Body of pancreas (tissue), 4 donors: ENCODE data around the gene POLR2H. TPM values are rescaled to one million over a fixed set of nuclear protein-coding genes. Genes with fewer than 3 reads are reported as not detected.

Source experiments
- ATAC-seq: fragments of 150-250 bp; one replicate; pipeline ENCODE4 v1.9.1; 2016
- DNase-seq, 4 donors: peaks; one replicate each; pipeline ENCODE4 v3.0.0-alpha.2; 2019
- H3K27ac ChIP-seq, 4 donors: fragments of 200-600 bp; sonication (generic); 1 replicate in 3 of 4; 2 replicates in 1 of 4; pipeline versions ENCODE4 v1.5.1 to v1.6.1; 2016 to 2019; ENCODE audit warnings: mild to moderate bottlenecking in 1 of 4, mixed read lengths in 1 of 4, moderate library complexity in 1 of 4
- H3K27me3 ChIP-seq, 2 donors: fragments of 200-600 bp; sonication (generic); one replicate each; pipeline ENCODE4 v1.6.0; 2016; ENCODE audit warnings: mild to moderate bottlenecking in 1 of 2
- H3K36me3 ChIP-seq, 2 donors: fragments of 200-600 bp; sonication (generic); replicated peaks in 1 of 2; 2 replicates each; pipeline ENCODE4 v1.5.1; 2016; ENCODE audit warnings: low read depth in 2 of 2; ENCODE audit not compliant: insufficient read depth in 1 of 2
- H3K4me1 ChIP-seq: fragments of 200-600 bp; sonication (generic); one replicate; pipeline ENCODE4 v1.6.0; 2016
- H3K4me3 ChIP-seq, 2 donors: fragments of 200-600 bp; sonication (generic); 1 replicate in 1 of 2; 2 replicates in 1 of 2; pipeline ENCODE4 v1.5.1; 2016 to 2019
- H3K9me3 ChIP-seq, 3 donors: fragments of 200-600 bp; sonication (generic); 1 replicate in 2 of 3; 2 replicates in 1 of 3; pipeline ENCODE4 v1.5.1; 2016
- CTCF ChIP-seq, 7 experiments: fragments of 450-650 bp in 4 of 7; fragments of 200-600 bp in 3 of 7; sonication (generic) in 3 of 7; IDR thresholded peaks; one replicate each; pipeline ENCODE4 v1.5.1; 2016 to 2019; ENCODE audit warnings: antibody characterized with exemption in 7 of 7
- POLR2A ChIP-seq, 3 donors: fragments of 450-650 bp; IDR thresholded peaks; one replicate each; pipeline ENCODE4 v1.6.1; 2016; ENCODE audit warnings: antibody characterized with exemption in 3 of 3, mild to moderate bottlenecking in 2 of 3
- WGBS, 2 donors: methylation state at CpG; one replicate each; pipeline ENCODE4 v1.1.5; 2017; 5-methylcytosine and 5-hydroxymethylcytosine counted together
- intact Hi-C: fragments of 100-400 bp; cut with DNase I; formaldehyde crosslinking; loops from one replicate; pipeline ENCODE4 v1.15.1; 2023
- total RNA-seq, 2 donors: library from RNA; depleted of rRNA; stranded (reverse); fragments of >200 nt; gene quantifications; one replicate each; pipeline ENCODE4 v1.1.0, GENCODE V29; 2016

The POLR2H gene
- total RNA-seq, 2 donors from 2014 or later = 32.4 to 137 TPM

- Histone ChIP-seq H3K4me3 (no peak overlapping the region), H3K4me1 (no peaks in the 10 kb centered on the region), H3K27ac (no peak overlapping the region), H3K27me3 (no peaks in the 10 kb centered on the region), H3K9me3 (no peaks in the 10 kb centered on the region), H3K36me3 (no peaks in the 10 kb centered on the region)
- no peak for DNase-seq
- no peak for ATAC-seq
- intact Hi-C loops = no loop called here
- TF ChIP-seq POLR2A (IDR thresholded peaks at IDR 0.05) = no peak
- no peak for TF ChIP-seq CTCF (IDR thresholded peaks at IDR 0.05)
- 89 to 93% methylated on average over 10 to 11 of the region's 12 CpGs for WGBS, 2 donors
Measured at GRCh38 chr3:184387174-184387714, 25.7 kb downstream of the POLR2H start.

- H3K27ac ChIP-seq = no peak overlapping the region
- DNase-seq = no peak
- H3K4me3 ChIP-seq = no peak overlapping the region
- no peaks in the 10 kb centered on the region for H3K9me3 ChIP-seq
- intact Hi-C loops = no loop called here
- no peak for ATAC-seq
- no peak for TF ChIP-seq CTCF (IDR thresholded peaks at IDR 0.05)
- no peak for TF ChIP-seq POLR2A (IDR thresholded peaks at IDR 0.05)
- no peaks in the 10 kb centered on the region for H3K4me1 ChIP-seq
- 63 to 76% methylated on average over 6 to 8 of the region's 8 CpGs for WGBS, 2 donors
- H3K27me3 ChIP-seq = no peaks in the 10 kb centered on the region
- H3K36me3 ChIP-seq = no peaks in the 10 kb centered on the region
Measured at GRCh38 chr3:184388164-184388935, 26.8 kb downstream of the POLR2H start.

GRCh38 chr3:184388936-184389230 lies 27.4 kb downstream of the POLR2H start:
- Histone ChIP-seq H3K4me1 (no peaks in the 10 kb centered on the region), H3K4me3 (no peak overlapping the region), H3K9me3 (no peaks in the 10 kb centered on the region), H3K27ac (no peak overlapping the region), H3K36me3 (no peaks in the 10 kb centered on the region), H3K27me3 (no peaks in the 10 kb centered on the region)
- no peak for TF ChIP-seq CTCF (IDR thresholded peaks at IDR 0.05)
- TF ChIP-seq POLR2A (IDR thresholded peaks at IDR 0.05) = no peak
- DNase-seq (no peak), ATAC-seq (no peak)
- 76 to 82% methylated on average over 8 of the region's 8 CpGs for WGBS, 2 donors
- intact Hi-C loops = no loop called here

- H3K27ac ChIP-seq = no peak overlapping the region
- intact Hi-C loops = no loop called here
- TF ChIP-seq POLR2A (IDR thresholded peaks at IDR 0.05) (no peak), CTCF (IDR thresholded peaks at IDR 0.05) (no peak)
- DNase-seq = no peak
- no peaks in the 10 kb centered on the region for H3K27me3 ChIP-seq
- WGBS, 2 donors = 60 to 62% methylated on average over 5 of the region's 5 CpGs
- no peak overlapping the region for H3K4me3 ChIP-seq
- no peaks in the 10 kb centered on the region for H3K9me3 ChIP-seq
- no peak for ATAC-seq
- H3K36me3 ChIP-seq = no peaks in the 10 kb centered on the region
- no peaks in the 10 kb centered on the region for H3K4me1 ChIP-seq
Measured at GRCh38 chr3:184389384-184389783, 27.9 kb downstream of the POLR2H start.
